ENCODE measurements around the gene STIMATE.

GRCh38 chr3:52849656-52850055 is 47.7 kb downstream of the STIMATE start:
- no peak for TF ChIP-seq CTCF (IDR thresholded peaks at IDR 0.05)
- TF ChIP-seq ZFX (IDR thresholded peaks at IDR 0.05; ENCODE audit: borderline replicate concordance) = no peak

Measured in 22Rv1 (cell line).